ENCODE results near the gene MYOCD.

MYOCD gene

DNA sequence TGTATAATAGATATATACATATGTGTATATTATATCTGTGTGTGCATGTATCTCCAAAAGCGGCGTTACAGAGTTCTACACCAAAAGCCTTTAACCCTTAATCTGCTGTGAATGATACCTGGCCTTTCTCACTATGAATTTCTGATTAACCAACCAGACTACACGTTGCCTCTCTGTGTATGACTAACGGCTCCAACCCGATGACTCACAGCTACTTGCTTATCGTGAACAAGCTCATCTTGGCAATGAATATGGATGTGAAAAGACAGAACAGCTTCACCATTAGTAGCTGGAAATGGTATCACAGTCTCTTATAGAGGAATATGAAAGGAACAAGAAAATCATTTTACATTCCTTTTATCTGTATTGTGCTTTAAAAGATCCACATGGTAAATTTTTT lies 99.9 kb downstream of the MYOCD start:
- DNase-seq: no peak

DNA sequence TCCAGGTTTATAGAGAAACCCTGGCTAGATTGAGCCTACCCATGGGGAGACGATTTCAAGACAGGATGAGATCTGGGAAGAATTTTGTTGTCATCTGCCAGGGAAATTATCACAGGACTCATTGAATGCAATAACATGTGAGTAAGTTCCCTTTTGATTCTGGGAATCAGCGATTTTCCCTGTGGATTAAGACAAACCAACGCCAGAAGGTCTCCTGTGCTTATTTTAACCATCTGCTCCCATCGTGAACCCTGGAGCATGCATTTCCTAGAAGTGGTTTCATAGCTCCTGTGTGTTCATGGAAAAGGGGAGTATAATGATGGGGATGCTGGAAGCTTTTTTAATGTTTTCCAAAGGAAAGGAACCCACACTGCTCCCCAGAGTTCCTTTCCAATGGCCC lies 102.6 kb downstream of the MYOCD start:
- no peak for DNase-seq

DNA sequence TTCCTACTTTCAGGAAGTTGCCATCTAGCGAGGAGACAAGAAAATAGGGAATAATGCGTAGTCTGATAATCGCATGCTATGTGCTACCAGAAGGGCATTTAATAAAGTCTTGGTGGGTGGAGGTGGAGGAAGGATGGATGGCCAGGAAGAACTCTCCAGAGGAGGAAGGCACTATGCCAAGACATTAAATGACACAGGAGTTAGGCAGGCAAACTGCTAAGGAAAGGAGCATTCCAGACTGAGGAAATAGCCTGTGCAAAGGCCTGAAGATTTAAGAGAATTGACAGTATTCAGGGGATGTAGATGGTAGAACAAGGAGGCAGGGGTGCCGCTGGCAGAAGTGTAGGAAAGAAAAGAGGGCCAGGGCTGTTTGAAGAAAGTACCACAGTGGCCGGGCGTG lies 104.3 kb downstream of the MYOCD start:
- DNase-seq: no peak

DNA sequence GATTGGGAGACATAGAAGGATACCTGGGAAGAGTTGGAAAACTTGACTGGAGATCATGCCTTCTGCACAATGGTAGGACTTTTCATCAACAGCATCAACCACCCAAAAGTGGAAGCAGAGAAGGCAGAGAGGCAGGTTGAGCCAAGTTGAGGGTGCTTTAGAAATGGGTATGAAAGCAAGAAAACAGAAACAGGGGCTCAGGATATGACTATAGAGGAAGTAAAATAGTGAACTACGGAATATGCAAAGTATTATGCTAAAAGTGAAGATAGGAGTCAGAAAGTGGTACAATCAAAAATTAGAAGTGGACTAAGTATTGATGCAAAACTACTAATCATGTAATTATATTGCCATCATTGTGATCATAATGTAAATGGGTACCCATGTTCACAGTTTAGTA lies 107.5 kb downstream of the MYOCD start:
- DNase-seq: no peak

DNA sequence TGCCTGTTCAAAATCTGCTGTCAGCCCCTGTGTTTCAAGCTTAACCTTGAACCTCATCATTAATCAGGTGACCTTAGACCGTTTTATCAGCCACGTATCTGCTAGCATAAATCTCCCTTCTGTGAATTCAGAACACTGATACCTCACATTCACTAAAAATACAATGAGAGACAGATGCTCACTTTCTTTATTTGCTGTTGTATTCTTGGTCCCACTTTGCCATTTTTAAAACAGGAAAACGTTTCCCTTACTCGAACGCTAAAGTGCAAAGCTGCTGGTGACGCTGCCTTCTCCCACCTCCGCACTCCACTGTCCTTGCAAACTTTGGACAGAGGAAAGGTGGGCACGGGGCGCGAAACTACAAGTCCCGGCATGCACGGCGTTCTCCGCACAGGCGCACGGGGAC lies 123.4 kb downstream of the MYOCD start:
- no peak for DNase-seq

DNA sequence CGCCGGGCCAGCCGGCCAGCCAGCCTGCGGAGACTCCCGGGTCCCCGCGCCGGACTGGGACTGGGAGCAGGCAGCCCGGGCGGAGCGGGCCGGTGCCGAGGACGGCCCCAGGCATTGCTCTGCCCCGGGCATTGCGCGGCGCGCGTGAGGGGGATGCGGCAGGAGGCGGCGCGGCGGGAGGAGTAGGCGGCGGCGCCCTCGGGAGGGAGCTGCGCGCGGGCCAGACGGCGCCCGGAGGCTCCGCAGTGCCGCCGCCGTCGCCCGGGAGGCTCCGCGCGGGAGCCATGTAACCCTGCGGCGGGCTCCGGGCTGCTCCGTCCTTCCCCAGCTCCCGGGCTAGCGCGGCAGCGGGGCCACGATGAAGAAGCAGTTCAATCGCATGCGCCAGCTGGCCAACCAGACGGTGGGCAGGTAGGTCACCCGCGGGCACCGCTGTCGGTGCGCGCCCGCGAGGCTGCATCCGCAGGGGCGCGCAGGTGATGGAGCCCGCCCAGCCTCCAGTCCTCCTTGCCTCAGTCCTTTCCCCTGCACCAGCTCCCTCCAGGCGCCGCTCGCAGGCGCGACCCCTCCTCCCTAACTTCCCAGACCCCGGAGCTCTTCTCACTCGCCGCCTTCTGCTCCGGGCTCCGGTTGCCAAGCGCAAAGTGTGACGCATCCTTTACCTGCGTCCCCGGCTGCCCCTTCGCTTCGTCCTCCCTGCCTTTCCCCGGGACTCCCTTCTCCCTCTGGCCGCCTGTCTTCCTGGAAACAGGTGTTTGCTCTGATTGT lies 124.0 kb downstream of the MYOCD start, which contains the start of gene ARHGAP44:
TSS of gene ARHGAP44 (plus strand) at position 18 of the 768 bp plus-strand sequence. CDS start at position 359, 341 bp downstream.
- no peak for DNase-seq

DNA sequence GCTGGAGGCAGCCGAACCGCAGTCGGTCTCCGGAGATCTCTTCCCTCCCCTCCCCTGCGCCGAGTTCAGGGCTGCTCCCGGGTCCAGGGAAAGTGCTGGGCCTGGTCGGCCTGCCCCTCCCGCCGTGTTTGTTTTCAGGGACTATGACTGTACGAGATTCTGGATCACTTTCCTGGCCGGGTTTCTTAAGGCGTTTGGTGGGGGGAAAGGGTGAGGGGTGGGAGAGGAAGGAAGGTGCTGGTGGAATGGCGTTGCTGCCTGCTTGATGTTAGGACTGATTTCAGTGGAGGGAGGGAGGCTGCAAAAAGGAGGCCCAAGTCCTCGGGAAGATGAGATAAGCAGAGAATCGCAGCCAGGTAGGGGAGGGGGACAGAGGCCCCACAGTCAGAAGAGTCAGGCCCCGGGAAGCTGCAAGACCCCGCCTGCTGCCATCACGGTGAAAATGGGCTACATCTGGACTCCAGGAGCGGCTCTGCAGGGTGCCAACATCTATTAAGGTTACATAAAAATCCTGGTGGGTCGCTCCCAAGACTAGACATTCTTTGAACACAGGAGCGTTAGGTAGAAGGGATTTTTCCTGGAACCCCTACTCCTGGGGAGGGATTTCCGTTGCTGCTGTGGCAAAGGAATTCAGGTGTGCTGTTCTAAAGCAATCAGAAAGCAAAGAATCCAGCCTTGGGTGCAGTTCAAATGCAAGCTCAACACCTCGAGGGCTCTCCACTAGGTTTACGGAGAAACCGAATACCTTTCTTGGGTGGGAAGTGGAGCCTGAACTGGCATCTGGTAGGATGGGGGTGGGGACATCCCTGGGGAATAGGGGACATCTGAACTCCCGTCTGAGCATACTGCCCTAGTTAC lies 124.8 kb downstream of the MYOCD start:
- DNase-seq: no peak

DNA sequence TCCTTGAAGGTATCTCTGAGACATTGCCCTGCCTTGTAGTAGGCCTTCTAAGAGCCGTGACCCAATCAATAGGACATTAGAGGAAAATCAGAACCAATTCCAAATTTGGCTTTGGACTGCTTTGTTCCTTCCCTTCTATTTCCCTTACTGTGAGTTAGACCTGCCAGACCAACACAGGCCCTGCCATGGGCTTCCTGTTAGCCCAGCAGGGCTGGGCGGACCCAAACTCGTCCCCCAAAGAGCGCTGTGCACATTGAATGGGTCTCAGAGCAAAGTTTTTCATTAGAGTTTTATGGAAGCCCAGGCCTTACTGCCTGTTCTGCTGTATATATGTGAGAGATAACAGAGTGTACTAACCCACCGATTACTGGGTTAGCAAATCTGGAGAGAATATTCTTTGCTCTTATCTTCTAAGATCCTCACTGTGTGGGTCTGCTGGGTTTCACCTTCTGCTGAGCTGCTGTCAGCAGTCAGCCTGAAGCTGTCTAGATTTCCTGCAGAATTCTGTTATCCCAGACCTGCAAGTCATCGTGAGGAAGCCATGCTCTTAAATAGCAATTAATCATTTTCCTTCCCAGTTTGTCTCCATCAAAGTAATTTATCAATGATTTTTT lies 129.3 kb downstream of the MYOCD start:
- no peak for DNase-seq

DNA sequence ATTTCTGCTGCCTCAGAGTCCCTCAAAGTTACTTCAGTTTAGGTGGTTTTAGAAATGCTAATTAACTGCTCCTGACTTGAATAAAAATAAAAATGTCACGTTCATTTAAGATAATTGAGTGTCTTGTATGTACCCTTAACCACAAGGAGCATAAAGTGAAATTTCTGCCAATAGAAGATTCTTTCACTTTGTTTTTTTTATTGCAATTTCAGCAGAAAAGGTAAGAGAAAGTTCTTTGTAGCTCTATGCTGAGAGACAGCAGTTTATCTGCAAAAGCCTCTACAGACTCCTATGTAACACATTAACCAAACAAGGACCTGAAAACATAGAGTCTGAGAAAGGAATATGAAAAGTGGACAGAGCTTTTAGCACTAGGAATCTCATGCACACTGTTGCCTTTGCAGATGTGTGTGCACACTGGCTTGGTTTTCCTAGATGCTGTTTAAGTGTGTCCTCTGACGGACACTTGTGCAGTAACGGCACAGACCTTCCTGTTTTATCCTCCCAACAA lies 135.2 kb downstream of the MYOCD start:
- DNase-seq: no peak

DNA sequence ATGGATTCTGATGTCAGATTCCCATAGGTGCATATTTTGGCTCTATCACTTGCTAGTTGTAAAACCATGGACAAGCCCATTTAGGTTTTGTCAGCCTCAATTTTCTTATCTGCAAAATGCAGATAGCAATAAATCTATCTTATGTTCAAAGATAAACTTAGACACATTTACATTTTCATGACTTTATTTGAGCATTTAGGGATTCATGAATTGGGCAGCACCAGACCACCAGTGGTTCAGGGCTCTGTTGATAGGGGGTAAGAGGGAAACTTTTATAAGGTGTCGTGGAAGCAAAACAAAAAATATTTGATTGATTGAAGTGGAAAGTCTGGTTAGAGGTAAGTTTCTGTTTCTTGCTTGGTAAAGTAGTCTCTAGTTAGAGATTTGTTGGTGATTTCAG lies 140.9 kb downstream of the MYOCD start:
- no peak for DNase-seq

DNA sequence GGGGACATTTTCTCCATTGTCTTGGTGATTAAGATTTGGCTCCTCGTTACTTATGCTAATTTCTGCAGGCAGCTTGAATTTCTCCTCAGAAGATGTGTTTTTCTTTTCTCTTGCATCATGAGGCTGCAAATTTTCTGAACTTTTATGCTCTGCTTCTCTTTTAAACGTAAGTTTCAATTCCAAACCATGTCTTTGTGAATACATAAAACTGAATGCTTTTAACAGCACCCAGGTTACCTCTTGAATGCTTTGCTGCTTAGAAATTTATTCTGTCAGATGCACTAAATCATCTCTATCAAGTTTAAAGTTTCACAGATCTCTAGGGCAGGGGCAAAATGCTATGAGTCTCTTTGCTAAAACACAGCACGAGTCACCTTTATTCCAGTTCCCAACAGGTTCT lies 143.0 kb downstream of the MYOCD start:
- DNase-seq: no peak

DNA sequence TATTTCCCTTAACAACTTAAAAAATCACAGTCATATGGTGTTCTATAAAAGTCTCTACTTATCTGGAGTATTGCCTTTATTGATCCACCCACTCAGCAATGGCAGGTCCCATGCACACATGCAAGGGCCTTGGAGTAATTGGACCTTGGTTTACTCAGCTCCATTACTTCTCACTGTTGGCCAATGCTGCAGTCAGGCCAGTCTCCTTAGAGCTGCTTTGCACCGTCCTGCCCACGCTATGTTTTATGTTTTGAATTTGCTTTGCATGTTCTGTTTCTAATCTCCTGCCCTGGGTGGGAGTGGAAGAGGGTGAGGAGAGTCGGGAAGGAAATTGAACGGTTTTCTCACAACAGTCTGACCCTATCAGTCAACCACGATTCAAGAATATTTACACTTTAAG lies 147.2 kb downstream of the MYOCD start:
- no peak for DNase-seq

DNA sequence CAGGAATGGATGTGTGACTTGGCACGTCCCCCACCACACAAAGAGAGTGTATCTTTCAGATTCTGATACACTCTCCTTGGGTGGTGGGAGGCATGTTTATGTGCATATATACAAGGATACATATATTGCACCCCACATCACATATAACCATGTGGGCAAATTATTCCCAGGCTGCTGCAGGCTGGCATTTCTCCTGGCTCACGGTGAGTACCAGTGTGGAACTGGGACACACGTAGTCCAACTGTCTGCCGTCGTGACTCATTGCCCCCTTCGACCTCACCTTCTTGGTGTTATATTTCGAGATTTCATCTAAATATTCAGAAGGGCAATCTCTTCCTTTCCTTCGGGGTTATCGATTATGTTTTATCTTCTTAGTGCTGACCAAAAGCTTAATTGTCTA lies 148.0 kb downstream of the MYOCD start:
- no peak for DNase-seq

DNA sequence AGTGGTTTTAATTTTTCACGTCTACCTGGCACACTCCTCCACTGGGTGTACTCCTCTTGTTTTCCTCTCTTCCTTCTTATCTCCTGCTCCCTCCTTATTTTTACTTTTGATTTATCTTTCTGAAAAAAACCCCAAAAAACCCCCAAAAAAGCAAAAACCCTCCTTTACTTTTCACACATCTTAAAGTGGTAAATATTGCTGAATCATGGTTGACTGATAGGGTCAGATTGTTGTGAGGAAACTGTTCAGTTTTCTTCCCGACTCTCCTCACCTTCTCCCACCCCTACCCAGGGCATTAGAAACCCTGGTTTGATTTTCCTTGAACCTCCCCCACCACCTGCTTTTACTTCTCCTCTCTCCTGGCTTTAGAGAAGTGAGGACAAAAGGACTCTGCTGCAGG lies 149.0 kb downstream of the MYOCD start:
- no peak for DNase-seq

DNA sequence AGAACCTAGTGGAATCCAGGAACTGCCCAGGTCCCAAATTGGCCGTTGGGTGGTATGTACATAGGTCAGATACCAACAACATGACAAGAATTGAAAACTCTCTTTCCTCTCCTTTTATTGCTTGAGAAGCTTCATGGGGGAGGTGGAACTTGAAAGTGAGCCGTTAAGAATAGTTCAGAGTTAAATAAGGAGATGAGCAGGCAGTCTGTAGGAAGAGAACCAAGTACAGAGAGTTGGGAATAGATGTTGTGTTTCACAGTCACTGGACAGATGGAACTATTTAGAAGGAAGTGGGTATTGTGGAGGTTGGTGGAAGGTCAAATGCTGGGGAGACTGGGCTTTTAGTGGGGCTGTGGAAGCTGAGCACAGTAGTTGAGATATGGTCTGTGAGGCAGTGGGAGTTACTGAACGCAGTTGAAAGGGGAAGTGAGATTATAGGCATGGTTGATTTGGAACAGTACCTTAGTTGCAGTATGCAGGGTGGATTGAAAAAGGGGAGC lies 150.0 kb downstream of the MYOCD start:
- DNase-seq: no peak

All from NCI-H2081 treated with DMSO at 0.1 percent for 48 hours (cell line).